CD1c-positive myeloid dendritic cell (primary cell): Measurements from ENCODE around the gene SCAP.

Source experiments
- DNase-seq: peaks from one replicate; pipeline ENCODE4 v3.0.0-alpha.2; 2016; ENCODE audit errors: extremely low spot score

The SCAP gene

GRCh38 chr3:47366833-47367232 lies 108.9 kb downstream of the SCAP start:
- DNase-seq: no peak

GRCh38 chr3:47365213-47366153 lies 110.3 kb downstream of the SCAP start:
- DNase-seq: no peak
